Measurements from ENCODE around the gene CRTAC1. TPM values are rescaled to one million over a fixed set of nuclear protein-coding genes. Genes with fewer than 3 reads are reported as not detected.

CRTAC1 gene, protein sequence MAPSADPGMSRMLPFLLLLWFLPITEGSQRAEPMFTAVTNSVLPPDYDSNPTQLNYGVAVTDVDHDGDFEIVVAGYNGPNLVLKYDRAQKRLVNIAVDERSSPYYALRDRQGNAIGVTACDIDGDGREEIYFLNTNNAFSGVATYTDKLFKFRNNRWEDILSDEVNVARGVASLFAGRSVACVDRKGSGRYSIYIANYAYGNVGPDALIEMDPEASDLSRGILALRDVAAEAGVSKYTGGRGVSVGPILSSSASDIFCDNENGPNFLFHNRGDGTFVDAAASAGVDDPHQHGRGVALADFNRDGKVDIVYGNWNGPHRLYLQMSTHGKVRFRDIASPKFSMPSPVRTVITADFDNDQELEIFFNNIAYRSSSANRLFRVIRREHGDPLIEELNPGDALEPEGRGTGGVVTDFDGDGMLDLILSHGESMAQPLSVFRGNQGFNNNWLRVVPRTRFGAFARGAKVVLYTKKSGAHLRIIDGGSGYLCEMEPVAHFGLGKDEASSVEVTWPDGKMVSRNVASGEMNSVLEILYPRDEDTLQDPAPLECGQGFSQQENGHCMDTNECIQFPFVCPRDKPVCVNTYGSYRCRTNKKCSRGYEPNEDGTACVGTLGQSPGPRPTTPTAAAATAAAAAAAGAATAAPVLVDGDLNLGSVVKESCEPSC
- under 0.01 TPM in 1 of 2 replicates, not detected in the other for total RNA-seq

DNA sequence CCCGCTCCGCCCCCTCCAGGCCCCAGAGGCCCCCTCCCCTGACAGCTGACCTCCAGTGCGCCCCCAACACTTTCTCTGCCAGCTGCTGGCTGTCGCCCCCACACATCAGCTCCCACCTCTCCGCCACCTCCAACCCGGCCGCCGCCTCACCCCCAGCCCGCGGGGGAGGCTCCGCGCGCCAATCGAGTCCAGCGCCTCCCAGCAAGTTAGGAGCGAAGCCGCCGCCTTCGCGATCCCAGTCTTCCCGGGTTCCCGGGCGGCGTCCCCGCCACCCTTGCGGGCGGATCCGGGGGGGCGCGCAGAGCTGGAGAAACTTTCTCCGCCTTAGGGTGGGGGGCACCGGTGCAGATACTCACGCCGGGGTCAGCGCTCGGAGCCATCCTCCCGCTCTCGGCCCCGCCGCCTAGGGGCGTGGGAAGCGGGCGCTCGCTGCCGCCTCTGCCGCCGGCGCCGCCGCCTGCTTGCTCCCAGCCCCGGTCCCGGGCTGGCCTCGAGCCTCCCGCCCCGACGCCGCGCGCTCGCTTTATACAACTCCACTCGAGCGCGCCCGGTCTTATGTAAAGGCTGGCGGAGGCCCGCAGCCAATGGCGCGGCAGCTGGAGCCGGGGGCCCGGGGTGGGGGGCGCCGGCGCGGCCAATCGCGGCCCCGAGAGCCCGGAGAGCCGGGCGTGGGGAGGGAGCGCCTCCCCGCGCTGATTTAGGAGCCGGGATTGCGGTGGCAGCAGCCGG lies at the start of gene CRTAC1:
CRTAC1 (minus strand) TSS at position 529 of the 729 bp plus-strand sequence; CDS start at position 380, 149 bp downstream.

DNA sequence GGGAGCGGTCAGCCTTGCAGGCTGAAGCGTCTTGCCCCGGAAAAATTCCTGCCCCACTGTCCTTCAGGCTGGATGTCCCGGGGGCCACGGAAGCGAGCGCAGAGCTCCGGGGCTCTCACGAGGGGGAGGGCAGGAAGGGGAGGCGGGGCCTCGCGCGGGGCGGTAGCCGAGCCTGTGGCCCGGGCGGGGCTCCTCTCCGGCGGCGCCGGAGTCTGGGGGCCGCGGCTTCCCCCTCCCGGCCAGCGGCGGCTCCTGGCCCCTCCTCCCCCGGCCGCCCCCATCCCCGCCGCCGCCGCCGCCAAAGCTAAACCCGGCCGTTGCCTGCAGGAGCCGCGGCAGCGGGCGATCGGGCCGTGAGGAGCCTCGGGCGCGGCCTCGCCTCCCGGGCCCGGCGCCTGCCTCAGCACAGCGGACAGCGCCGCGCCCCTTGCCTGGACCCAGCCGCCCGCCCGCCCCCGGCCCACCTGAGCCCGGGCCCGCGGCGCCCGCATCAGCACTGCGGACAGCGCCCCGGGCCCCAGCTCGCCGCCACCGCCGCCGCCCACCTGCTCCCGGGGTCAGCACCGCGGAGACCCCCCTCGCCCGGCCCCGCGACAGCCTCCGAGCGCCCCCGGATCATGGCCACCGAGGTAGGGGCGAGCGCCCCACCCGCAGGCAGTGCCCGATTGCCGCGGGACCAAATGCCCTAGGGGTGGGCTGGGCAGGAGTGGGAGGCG lies 180.6 kb downstream of the CRTAC1 start, which contains the start of gene GOLGA7B:
GOLGA7B (plus strand) TSS at position 157 of the 716 bp plus-strand sequence; CDS start at position 618, 461 bp downstream.

Other genes with a start within 250 kb of the CRTAC1 start
- gene GOLGA7B, start 180.8 kb downstream of the CRTAC1 start, total RNA-seq = not detected in 2 replicates
- gene R3HCC1L, start 104.0 kb upstream of the CRTAC1 start, total RNA-seq = 16.7 and 17.1 TPM in 2 replicates
- 9.9 and 13.3 TPM in 2 replicates for gene LOXL4, start 237.6 kb upstream of the CRTAC1 start, total RNA-seq

Data from bronchial smooth muscle cell (primary cell).